ENCODE data around the gene MINDY4B. TPM values are rescaled to one million over a fixed set of nuclear protein-coding genes. Genes with fewer than 3 reads are reported as not detected.

MINDY4B gene
- total RNA-seq (under 1 TPM in 1 of 2 donors, not detected in 1; 0.20 TPM), polyA plus RNA-seq (ENCODE audit: insufficient read length in 2 of 2) (under 1 TPM in 1 of 2 donors, not detected in 1; 0.27 TPM)
- long read RNA-seq, donor 1, result 0 reads
- long read RNA-seq, donor 2, result 0 reads
- long read RNA-seq, donor 3, result 0 reads
- long read RNA-seq, donor 4, result 0 reads

GRCh38 chr3:150905339-150905738 lies at the start of gene MINDY4B:
Gene MINDY4B, minus strand, starts transcription at chr3:150905439. Its CDS starts 0 bp downstream, at chr3:150905439.
- no peaks in the 10 kb centered on the region for H3K4me1 ChIP-seq (ENCODE audit: control insufficient read depth, insufficient read depth, low read length)
- no peaks in the 10 kb centered on the region for H3K36me3 ChIP-seq (ENCODE audit: control insufficient read depth, insufficient read depth, low read length)
- WGBS (ENCODE audit: insufficient coverage), result no CpG with 5 or more reads among the region's 4 CpGs
- no peak for DNase-seq (ENCODE audit: low read depth in 4 of 6, low spot score in 6 of 6)
- no peaks in the 10 kb centered on the region for H3K27me3 ChIP-seq (ENCODE audit: control insufficient read depth, insufficient read depth, low read length)
- no peak within 1 kb of the TSS for H3K4me3 ChIP-seq (ENCODE audit: low read depth, low read length)
- H3K27ac ChIP-seq (ENCODE audit: low read depth, low read length), result no peak within 1 kb of the TSS
- no peaks in the 10 kb centered on the region for H3K9me3 ChIP-seq (ENCODE audit: control insufficient read depth, insufficient read depth, low read length)

GRCh38 chr3:150951923-150952322 lies 46.7 kb upstream of the MINDY4B start:
- Histone ChIP-seq H3K4me1 (ENCODE audit: control insufficient read depth, insufficient read depth, low read length) (no peaks in the 10 kb centered on the region), H3K4me3 (ENCODE audit: low read depth, low read length) (no peak overlapping the region), H3K36me3 (ENCODE audit: control insufficient read depth, insufficient read depth, low read length) (no peaks in the 10 kb centered on the region), H3K9me3 (ENCODE audit: control insufficient read depth, insufficient read depth, low read length) (no peaks in the 10 kb centered on the region), H3K27ac (ENCODE audit: low read depth, low read length) (no peak overlapping the region), H3K27me3 (ENCODE audit: control insufficient read depth, insufficient read depth, low read length) (no peaks in the 10 kb centered on the region)
- WGBS (ENCODE audit: insufficient coverage), result 96% methylated on average over 10 of the region's 13 CpGs
- no peak for DNase-seq (ENCODE audit: low read depth in 4 of 6, low spot score in 6 of 6)

DNA sequence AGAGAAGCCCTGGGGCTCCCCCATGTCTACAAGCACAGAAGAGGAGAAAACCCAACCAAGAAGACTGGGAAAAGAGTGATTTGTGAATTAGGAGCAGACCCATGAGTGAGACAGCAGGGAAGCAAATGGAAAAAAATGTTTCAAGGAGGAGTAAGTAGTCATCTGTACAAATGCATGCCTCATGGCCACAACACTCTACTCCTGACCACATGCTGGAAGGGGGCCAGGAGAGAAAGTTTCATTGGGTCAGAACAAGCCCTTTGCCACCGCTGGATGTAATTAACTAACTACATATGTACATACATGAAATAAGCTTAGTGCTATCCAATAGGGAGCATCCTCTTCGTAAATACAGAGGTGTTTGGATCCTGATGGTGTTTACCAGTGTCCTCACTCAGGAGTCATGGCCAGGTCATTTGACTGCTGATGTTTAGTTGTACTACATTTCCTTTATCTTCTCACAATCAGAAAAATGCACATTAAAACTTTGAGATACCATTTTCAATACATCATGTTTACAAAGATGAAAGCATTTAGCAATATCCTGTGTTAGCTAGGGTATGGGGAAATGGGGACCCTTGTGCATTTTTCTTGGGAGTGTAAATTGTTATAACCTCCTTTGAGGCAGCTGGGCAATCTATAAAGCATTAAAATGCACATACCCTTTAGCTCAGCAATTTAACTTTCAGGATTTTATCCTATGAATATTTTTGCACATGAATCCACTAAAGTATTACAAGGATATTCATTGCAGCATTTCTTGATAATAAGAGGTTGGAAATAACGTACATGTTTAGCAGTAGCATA lies 40.2 kb upstream of the MINDY4B start:
- H3K27ac ChIP-seq (ENCODE audit: low read depth, low read length), result no peak overlapping the region

GRCh38 chr3:150942221-150942620 lies 37.0 kb upstream of the MINDY4B start:
- no peaks in the 10 kb centered on the region for H3K4me1 ChIP-seq (ENCODE audit: control insufficient read depth, insufficient read depth, low read length)
- no peaks in the 10 kb centered on the region for H3K36me3 ChIP-seq (ENCODE audit: control insufficient read depth, insufficient read depth, low read length)
- peaks cover 2% of the 10 kb centered on the region for H3K9me3 ChIP-seq (ENCODE audit: control insufficient read depth, insufficient read depth, low read length)
- H3K27me3 ChIP-seq (ENCODE audit: control insufficient read depth, insufficient read depth, low read length), result no peaks in the 10 kb centered on the region
- 100% methylated on average over 2 of the region's 3 CpGs for WGBS (ENCODE audit: insufficient coverage)
- no peak for DNase-seq (ENCODE audit: low read depth in 4 of 6, low spot score in 6 of 6)
- no peak overlapping the region for H3K4me3 ChIP-seq (ENCODE audit: low read depth, low read length)
- no peak overlapping the region for H3K27ac ChIP-seq (ENCODE audit: low read depth, low read length)

More for the DNA sequence above, 40.2 kb upstream of the MINDY4B start:
- peaks cover 2% of the 10 kb centered on the region for H3K9me3 ChIP-seq (ENCODE audit: control insufficient read depth, insufficient read depth, low read length)
- no peak overlapping the region for H3K4me3 ChIP-seq (ENCODE audit: low read depth, low read length)
- no peaks in the 10 kb centered on the region for H3K27me3 ChIP-seq (ENCODE audit: control insufficient read depth, insufficient read depth, low read length)
- H3K36me3 ChIP-seq (ENCODE audit: control insufficient read depth, insufficient read depth, low read length), result no peaks in the 10 kb centered on the region
- no peaks in the 10 kb centered on the region for H3K4me1 ChIP-seq (ENCODE audit: control insufficient read depth, insufficient read depth, low read length)
- DNase-seq (ENCODE audit: low read depth in 4 of 6, low spot score in 6 of 6), result no peak
- WGBS (ENCODE audit: insufficient coverage), result no CpG with 5 or more reads among the region's 3 CpGs

- Histone ChIP-seq H3K27me3 (ENCODE audit: control insufficient read depth, insufficient read depth, low read length) (no peaks in the 10 kb centered on the region), H3K4me3 (ENCODE audit: low read depth, low read length) (no peak overlapping the region), H3K27ac (ENCODE audit: low read depth, low read length) (no peak overlapping the region), H3K4me1 (ENCODE audit: control insufficient read depth, insufficient read depth, low read length) (no peaks in the 10 kb centered on the region), H3K36me3 (ENCODE audit: control insufficient read depth, insufficient read depth, low read length) (no peaks in the 10 kb centered on the region), H3K9me3 (ENCODE audit: control insufficient read depth, insufficient read depth, low read length) (no peaks in the 10 kb centered on the region)
- no peak for DNase-seq (ENCODE audit: low read depth in 4 of 6, low spot score in 6 of 6)
- 93% methylated on average over 1 of the region's 2 CpGs for WGBS (ENCODE audit: insufficient coverage)
These were observed 31.5 kb upstream of the MINDY4B start for GRCh38 chr3:150936693-150937092.

DNA sequence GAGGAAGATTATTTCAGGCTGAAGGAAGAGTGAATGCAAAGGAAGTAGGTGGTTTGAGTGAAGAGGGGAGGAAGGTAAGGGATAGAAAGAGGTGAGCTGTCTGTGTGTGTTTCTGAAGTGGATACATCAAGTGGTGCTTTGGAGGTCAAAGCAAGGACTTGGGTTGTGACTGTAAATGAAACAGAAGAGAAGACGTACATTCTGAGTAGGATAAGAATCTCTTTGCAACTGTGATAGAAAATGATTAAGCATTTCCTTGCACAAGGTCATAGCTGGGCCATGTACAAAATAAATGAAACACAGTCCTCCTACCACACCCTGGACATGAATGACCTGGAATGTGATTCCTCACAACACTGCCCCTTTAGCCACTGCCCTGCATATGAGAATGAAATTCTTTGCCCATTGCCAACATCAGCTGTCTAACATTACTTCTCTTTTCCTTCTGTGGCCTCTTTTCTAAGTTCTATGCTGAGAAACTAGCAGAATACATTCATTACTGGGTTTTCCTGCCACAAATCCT lies 28.3 kb upstream of the MINDY4B start:
- Histone ChIP-seq H3K9me3 (ENCODE audit: control insufficient read depth, insufficient read depth, low read length) (no peaks in the 10 kb centered on the region), H3K4me3 (ENCODE audit: low read depth, low read length) (no peak overlapping the region), H3K4me1 (ENCODE audit: control insufficient read depth, insufficient read depth, low read length) (no peaks in the 10 kb centered on the region), H3K27me3 (ENCODE audit: control insufficient read depth, insufficient read depth, low read length) (no peaks in the 10 kb centered on the region), H3K36me3 (ENCODE audit: control insufficient read depth, insufficient read depth, low read length) (no peaks in the 10 kb centered on the region), H3K27ac (ENCODE audit: low read depth, low read length) (no peak overlapping the region)
- WGBS (ENCODE audit: insufficient coverage), result no CpG with 5 or more reads among the region's 1 CpG
- no peak for DNase-seq (ENCODE audit: low read depth in 4 of 6, low spot score in 6 of 6)

- peak in 2 of 6 donors; percentile 48 to 58 for DNase-seq (ENCODE audit: low read depth in 4 of 6, low spot score in 6 of 6)
- no peaks in the 10 kb centered on the region for H3K4me1 ChIP-seq (ENCODE audit: control insufficient read depth, insufficient read depth, low read length)
- H3K27ac ChIP-seq (ENCODE audit: low read depth, low read length), result no peak overlapping the region
- H3K27me3 ChIP-seq (ENCODE audit: control insufficient read depth, insufficient read depth, low read length), result no peaks in the 10 kb centered on the region
- H3K9me3 ChIP-seq (ENCODE audit: control insufficient read depth, insufficient read depth, low read length), result no peaks in the 10 kb centered on the region
- H3K36me3 ChIP-seq (ENCODE audit: control insufficient read depth, insufficient read depth, low read length), result no peaks in the 10 kb centered on the region
- WGBS (ENCODE audit: insufficient coverage), result 86% methylated on average over 1 of the region's 1 CpG
- H3K4me3 ChIP-seq (ENCODE audit: low read depth, low read length), result no peak overlapping the region
These were observed 26.5 kb upstream of the MINDY4B start for GRCh38 chr3:150931745-150932144.

DNA sequence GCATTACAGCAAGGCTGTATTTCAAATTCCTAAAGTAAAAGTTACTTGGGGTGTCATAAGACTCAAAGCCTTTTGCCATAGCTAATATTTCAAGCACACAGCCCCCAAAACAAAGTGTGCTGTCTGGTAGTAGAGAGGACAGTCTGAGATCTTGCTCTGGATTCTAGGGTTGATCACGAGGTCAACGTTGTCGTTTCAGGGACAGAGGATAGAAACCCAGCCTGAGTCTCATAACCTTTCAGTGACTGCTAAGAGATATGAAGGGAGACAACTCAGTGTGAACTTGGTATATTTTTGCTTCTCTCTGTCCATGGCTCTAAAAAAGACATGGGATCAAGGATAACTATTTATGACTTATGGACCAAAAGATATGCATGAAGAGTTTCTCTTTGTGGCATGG lies 25.6 kb upstream of the MINDY4B start:
- Histone ChIP-seq H3K36me3 (ENCODE audit: control insufficient read depth, insufficient read depth, low read length) (no peaks in the 10 kb centered on the region), H3K27ac (ENCODE audit: low read depth, low read length) (no peak overlapping the region), H3K27me3 (ENCODE audit: control insufficient read depth, insufficient read depth, low read length) (no peaks in the 10 kb centered on the region), H3K4me1 (ENCODE audit: control insufficient read depth, insufficient read depth, low read length) (peaks cover 1% of the 10 kb centered on the region), H3K4me3 (ENCODE audit: low read depth, low read length) (no peak overlapping the region), H3K9me3 (ENCODE audit: control insufficient read depth, insufficient read depth, low read length) (no peaks in the 10 kb centered on the region)
- no peak for DNase-seq (ENCODE audit: low read depth in 4 of 6, low spot score in 6 of 6)
- WGBS (ENCODE audit: insufficient coverage), result 72% methylated on average over 3 of the region's 3 CpGs

- Histone ChIP-seq H3K4me1 (ENCODE audit: control insufficient read depth, insufficient read depth, low read length) (peaks cover 4% of the 10 kb centered on the region), H3K27me3 (ENCODE audit: control insufficient read depth, insufficient read depth, low read length) (no peaks in the 10 kb centered on the region), H3K27ac (ENCODE audit: low read depth, low read length) (no peak overlapping the region), H3K9me3 (ENCODE audit: control insufficient read depth, insufficient read depth, low read length) (no peaks in the 10 kb centered on the region), H3K36me3 (ENCODE audit: control insufficient read depth, insufficient read depth, low read length) (no peaks in the 10 kb centered on the region), H3K4me3 (ENCODE audit: low read depth, low read length) (no peak overlapping the region)
- DNase-seq (ENCODE audit: low read depth in 4 of 6, low spot score in 6 of 6), result no peak
- WGBS (ENCODE audit: insufficient coverage), result 93% methylated on average over 1 of the region's 1 CpG
These were observed 23.0 kb upstream of the MINDY4B start for GRCh38 chr3:150928234-150928633.

DNA sequence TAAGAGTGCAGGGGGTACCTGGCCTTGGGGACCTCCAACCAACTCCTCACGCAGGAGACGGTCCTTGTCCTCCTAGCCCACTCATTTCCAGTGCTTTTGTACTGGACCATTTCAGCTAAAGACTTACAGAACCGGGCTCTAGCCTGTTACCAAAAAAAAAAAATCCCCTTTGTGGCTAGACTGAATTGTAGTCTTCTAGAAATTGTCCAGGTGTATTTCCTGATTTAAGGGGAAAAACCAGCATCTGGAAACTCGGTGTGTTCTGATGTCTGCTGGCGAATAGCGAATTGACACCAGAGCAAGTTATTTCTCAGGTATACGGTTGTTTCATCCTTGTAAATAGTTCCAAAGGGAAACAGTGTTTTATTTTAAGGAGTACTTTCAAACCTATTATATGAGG lies 21.1 kb upstream of the MINDY4B start:
- Histone ChIP-seq H3K36me3 (ENCODE audit: control insufficient read depth, insufficient read depth, low read length) (no peaks in the 10 kb centered on the region), H3K4me1 (ENCODE audit: control insufficient read depth, insufficient read depth, low read length) (peaks cover 4% of the 10 kb centered on the region), H3K4me3 (ENCODE audit: low read depth, low read length) (no peak overlapping the region), H3K27ac (ENCODE audit: low read depth, low read length) (no peak overlapping the region), H3K9me3 (ENCODE audit: control insufficient read depth, insufficient read depth, low read length) (no peaks in the 10 kb centered on the region), H3K27me3 (ENCODE audit: control insufficient read depth, insufficient read depth, low read length) (no peaks in the 10 kb centered on the region)
- no peak for DNase-seq (ENCODE audit: low read depth in 4 of 6, low spot score in 6 of 6)
- 93% methylated on average over 6 of the region's 7 CpGs for WGBS (ENCODE audit: insufficient coverage)

Measured in spinal cord (tissue), 10 donors.